ENCODE data around the gene MYO1C.

Gene MYO1C

DNA sequence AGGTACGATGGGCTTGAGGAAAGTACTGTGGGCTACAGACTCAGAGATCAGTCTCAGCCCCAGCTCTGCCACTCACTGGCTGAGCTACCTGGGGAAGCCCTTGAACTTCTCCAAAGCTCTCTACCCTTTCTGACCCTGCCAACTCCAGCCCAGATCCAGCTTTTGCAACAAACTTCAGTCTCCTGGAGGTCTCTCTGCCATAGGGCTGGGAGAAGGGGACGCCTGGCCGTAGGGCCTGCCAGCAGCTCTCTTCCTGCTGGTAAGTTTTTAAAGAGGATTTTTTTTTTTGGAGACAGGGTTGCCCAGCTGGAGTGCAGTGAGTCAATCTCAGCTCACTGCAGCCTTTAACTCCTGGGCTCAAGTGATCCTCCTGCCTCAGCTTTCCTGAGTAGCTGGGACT is 12.4 kb upstream of the MYO1C start:
- Histone ChIP-seq H3K9ac (ENCODE audit: low read length) (no peak overlapping the region), H3K27me3 (ENCODE audit: control insufficient read depth, insufficient read depth, low read length) (no peaks in the 10 kb centered on the region), H3K9me3 (ENCODE audit: control insufficient read depth, low read length) (no peaks in the 10 kb centered on the region), H3K4me1 (ENCODE audit: control insufficient read depth, insufficient read depth, low read length) (peaks cover 10% of the 10 kb centered on the region), H3K36me3 (ENCODE audit: control insufficient read depth, insufficient read depth, low read length) (no peaks in the 10 kb centered on the region), H3K4me3 (ENCODE audit: low read length) (no peak overlapping the region)

GRCh38 chr17:1503699-1504098 is 11.2 kb upstream of the MYO1C start:
- H3K9me3 ChIP-seq (ENCODE audit: control insufficient read depth, low read length) = no peaks in the 10 kb centered on the region
- H3K4me3 ChIP-seq (ENCODE audit: low read length) = no peak overlapping the region
- H3K27me3 ChIP-seq (ENCODE audit: control insufficient read depth, insufficient read depth, low read length) = no peaks in the 10 kb centered on the region
- no peaks in the 10 kb centered on the region for H3K4me1 ChIP-seq (ENCODE audit: control insufficient read depth, insufficient read depth, low read length)
- H3K36me3 ChIP-seq (ENCODE audit: control insufficient read depth, insufficient read depth, low read length) = no peaks in the 10 kb centered on the region
- H3K9ac ChIP-seq (ENCODE audit: low read length) = no peak overlapping the region

- Histone ChIP-seq H3K4me1 (ENCODE audit: control insufficient read depth, insufficient read depth, low read length) (no peaks in the 10 kb centered on the region), H3K4me3 (ENCODE audit: low read length) (no peak overlapping the region), H3K27me3 (ENCODE audit: control insufficient read depth, insufficient read depth, low read length) (no peaks in the 10 kb centered on the region), H3K9ac (ENCODE audit: low read length) (no peak overlapping the region), H3K36me3 (ENCODE audit: control insufficient read depth, insufficient read depth, low read length) (peaks cover 15% of the 10 kb centered on the region), H3K9me3 (ENCODE audit: control insufficient read depth, low read length) (no peaks in the 10 kb centered on the region)
Observed at GRCh38 chr17:1498869-1499268, 6.4 kb upstream of the MYO1C start.

- peaks cover 15% of the 10 kb centered on the region for H3K36me3 ChIP-seq (ENCODE audit: control insufficient read depth, insufficient read depth, low read length)
- no peak overlapping the region for H3K4me3 ChIP-seq (ENCODE audit: low read length)
- no peak overlapping the region for H3K9ac ChIP-seq (ENCODE audit: low read length)
- no peaks in the 10 kb centered on the region for H3K27me3 ChIP-seq (ENCODE audit: control insufficient read depth, insufficient read depth, low read length)
- no peaks in the 10 kb centered on the region for H3K9me3 ChIP-seq (ENCODE audit: control insufficient read depth, low read length)
- peaks cover 5% of the 10 kb centered on the region for H3K4me1 ChIP-seq (ENCODE audit: control insufficient read depth, insufficient read depth, low read length)
Observed at GRCh38 chr17:1498233-1498632, 5.7 kb upstream of the MYO1C start.

GRCh38 chr17:1497831-1498230 is 5.3 kb upstream of the MYO1C start:
- Histone ChIP-seq H3K9ac (ENCODE audit: low read length) (no peak overlapping the region), H3K36me3 (ENCODE audit: control insufficient read depth, insufficient read depth, low read length) (peaks cover 15% of the 10 kb centered on the region)

GRCh38 chr17:1496869-1497268 is 4.4 kb upstream of the MYO1C start:
- H3K36me3 ChIP-seq (ENCODE audit: control insufficient read depth, insufficient read depth, low read length) = peaks cover 15% of the 10 kb centered on the region

More at GRCh38 chr17:1497831-1498230, 5.3 kb upstream of the MYO1C start:
- H3K27me3 ChIP-seq (ENCODE audit: control insufficient read depth, insufficient read depth, low read length) = no peaks in the 10 kb centered on the region
- no peaks in the 10 kb centered on the region for H3K9me3 ChIP-seq (ENCODE audit: control insufficient read depth, low read length)
- no peak overlapping the region for H3K4me3 ChIP-seq (ENCODE audit: low read length)
- H3K4me1 ChIP-seq (ENCODE audit: control insufficient read depth, insufficient read depth, low read length) = peaks cover 9% of the 10 kb centered on the region

GRCh38 chr17:1495265-1495989 is 2.9 kb upstream of the MYO1C start:
- Histone ChIP-seq H3K4me3 (ENCODE audit: low read length) (no peak overlapping the region), H3K36me3 (ENCODE audit: control insufficient read depth, insufficient read depth, low read length) (peaks cover 15% of the 10 kb centered on the region), H3K4me1 (ENCODE audit: control insufficient read depth, insufficient read depth, low read length) (peaks cover 26% of the 10 kb centered on the region), H3K27me3 (ENCODE audit: control insufficient read depth, insufficient read depth, low read length) (no peaks in the 10 kb centered on the region), H3K9ac (ENCODE audit: low read length) (no peak overlapping the region), H3K9me3 (ENCODE audit: control insufficient read depth, low read length) (no peaks in the 10 kb centered on the region)

More at GRCh38 chr17:1496869-1497268, 4.4 kb upstream of the MYO1C start:
- Histone ChIP-seq H3K4me3 (ENCODE audit: low read length) (no peak overlapping the region), H3K4me1 (ENCODE audit: control insufficient read depth, insufficient read depth, low read length) (peaks cover 19% of the 10 kb centered on the region), H3K9me3 (ENCODE audit: control insufficient read depth, low read length) (no peaks in the 10 kb centered on the region), H3K27me3 (ENCODE audit: control insufficient read depth, insufficient read depth, low read length) (no peaks in the 10 kb centered on the region), H3K9ac (ENCODE audit: low read length) (no peak overlapping the region)

DNA sequence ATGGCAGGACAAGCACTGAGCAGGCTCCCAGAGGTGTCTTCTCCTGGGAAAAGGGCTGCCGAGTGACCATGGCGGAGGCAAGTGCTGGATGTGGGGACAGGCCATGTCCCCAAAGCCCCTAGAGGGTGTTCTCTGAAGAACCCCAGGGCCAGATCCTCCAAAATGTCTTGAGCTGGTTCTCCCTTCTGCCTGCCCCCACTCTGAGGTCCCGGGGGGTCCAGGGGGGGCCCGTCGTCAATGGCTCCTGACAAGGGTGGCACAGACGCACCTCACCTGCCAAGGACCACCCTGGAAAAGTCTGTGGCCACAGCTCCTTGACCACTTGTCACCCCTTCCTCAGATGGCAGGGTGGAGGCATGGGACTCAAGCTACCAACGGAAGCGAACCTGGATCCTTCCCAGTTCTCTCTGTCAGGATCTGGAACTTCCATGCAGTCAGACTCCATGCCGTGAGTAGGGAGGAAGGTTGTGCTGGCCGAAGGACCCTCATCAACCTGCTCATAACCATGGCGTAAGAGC is 2.3 kb upstream of the MYO1C start:
- H3K9ac ChIP-seq (ENCODE audit: low read length) = no peak overlapping the region
- H3K4me3 ChIP-seq (ENCODE audit: low read length) = no peak overlapping the region
- no peaks in the 10 kb centered on the region for H3K9me3 ChIP-seq (ENCODE audit: control insufficient read depth, low read length)
- H3K36me3 ChIP-seq (ENCODE audit: control insufficient read depth, insufficient read depth, low read length) = peaks cover 15% of the 10 kb centered on the region
- no peaks in the 10 kb centered on the region for H3K27me3 ChIP-seq (ENCODE audit: control insufficient read depth, insufficient read depth, low read length)
- H3K4me1 ChIP-seq (ENCODE audit: control insufficient read depth, insufficient read depth, low read length) = peaks cover 31% of the 10 kb centered on the region

DNA sequence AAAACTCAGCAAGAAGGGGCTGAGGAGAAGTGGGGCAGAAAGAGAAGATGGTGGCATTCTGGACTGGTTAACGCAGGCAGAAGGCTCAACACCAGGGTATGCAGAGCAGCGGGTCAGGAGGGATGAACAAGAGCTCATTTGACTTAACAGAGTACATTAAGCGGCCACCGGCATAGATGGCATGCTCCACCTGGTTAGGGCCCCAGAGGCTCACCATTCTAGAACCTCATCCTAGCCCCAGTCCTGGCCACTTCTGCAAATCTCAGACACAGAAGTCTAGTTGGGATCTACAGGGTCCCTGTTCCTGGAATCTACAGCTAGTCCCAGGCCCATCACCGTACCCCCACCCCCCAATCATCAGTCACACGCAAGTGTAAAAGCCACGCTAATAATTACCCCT is 1.7 kb upstream of the MYO1C start:
- H3K27me3 ChIP-seq (ENCODE audit: control insufficient read depth, insufficient read depth, low read length) = no peaks in the 10 kb centered on the region
- no peaks in the 10 kb centered on the region for H3K9me3 ChIP-seq (ENCODE audit: control insufficient read depth, low read length)
- H3K4me3 ChIP-seq (ENCODE audit: low read length) = no peak overlapping the region
- H3K9ac ChIP-seq (ENCODE audit: low read length) = no peak overlapping the region
- H3K4me1 ChIP-seq (ENCODE audit: control insufficient read depth, insufficient read depth, low read length) = peaks cover 33% of the 10 kb centered on the region
- peaks cover 15% of the 10 kb centered on the region for H3K36me3 ChIP-seq (ENCODE audit: control insufficient read depth, insufficient read depth, low read length)

- Histone ChIP-seq H3K36me3 (ENCODE audit: control insufficient read depth, insufficient read depth, low read length) (peaks cover 15% of the 10 kb centered on the region), H3K27me3 (ENCODE audit: control insufficient read depth, insufficient read depth, low read length) (no peaks in the 10 kb centered on the region), H3K4me3 (ENCODE audit: low read length) (peak overlapping the region; percentile 25), H3K9ac (ENCODE audit: low read length) (no peak overlapping the region), H3K4me1 (ENCODE audit: control insufficient read depth, insufficient read depth, low read length) (peaks cover 41% of the 10 kb centered on the region), H3K9me3 (ENCODE audit: control insufficient read depth, low read length) (no peaks in the 10 kb centered on the region)
Observed at GRCh38 chr17:1493291-1493980, 950 bp upstream of the MYO1C start.

GRCh38 chr17:1491443-1492248 is 840 bp downstream of the MYO1C start:
- Histone ChIP-seq H3K9me3 (ENCODE audit: control insufficient read depth, low read length) (no peaks in the 10 kb centered on the region), H3K4me1 (ENCODE audit: control insufficient read depth, insufficient read depth, low read length) (peaks cover 51% of the 10 kb centered on the region), H3K36me3 (ENCODE audit: control insufficient read depth, insufficient read depth, low read length) (peaks cover 8% of the 10 kb centered on the region), H3K27me3 (ENCODE audit: control insufficient read depth, insufficient read depth, low read length) (no peaks in the 10 kb centered on the region), H3K9ac (ENCODE audit: low read length) (peak overlapping the region; percentile 76), H3K4me3 (ENCODE audit: low read length) (peak overlapping the region; percentile 47)
